ENCODE data around the gene ZNF181.

The ZNF181 gene

GRCh38 chr19:34731019-34731829 lies 2.8 kb upstream of the ZNF181 start:
- H3K4me3 Mint-ChIP-seq = no peak overlapping the region
- H3K27me3 Mint-ChIP-seq = peaks cover 12% of the 10 kb centered on the region
- H3K36me3 Mint-ChIP-seq = peaks cover 8% of the 10 kb centered on the region
- H3K9me3 Mint-ChIP-seq (ENCODE audit: low read depth) = peaks cover 5% of the 10 kb centered on the region
- H3K4me1 Mint-ChIP-seq (ENCODE audit: low read depth) = peaks cover 25% of the 10 kb centered on the region
- no peak overlapping the region for H3K27ac Mint-ChIP-seq

- H3K4me3 Mint-ChIP-seq = no peak overlapping the region
- peaks cover 6% of the 10 kb centered on the region for H3K27me3 Mint-ChIP-seq
- peaks cover 12% of the 10 kb centered on the region for H3K36me3 Mint-ChIP-seq
- H3K4me1 Mint-ChIP-seq (ENCODE audit: low read depth) = peaks cover 25% of the 10 kb centered on the region
- peaks cover 5% of the 10 kb centered on the region for H3K9me3 Mint-ChIP-seq (ENCODE audit: low read depth)
- no peak overlapping the region for H3K27ac Mint-ChIP-seq
These were observed 2.1 kb upstream of the ZNF181 start for GRCh38 chr19:34731964-34732363.

GRCh38 chr19:34732612-34733211 lies 1.3 kb upstream of the ZNF181 start:
- Mint-ChIP-seq H3K4me3 (peak overlapping the region; percentile 52), H3K4me1 (ENCODE audit: low read depth) (peaks cover 25% of the 10 kb centered on the region), H3K36me3 (peaks cover 15% of the 10 kb centered on the region), H3K27me3 (peaks cover 4% of the 10 kb centered on the region), H3K9me3 (ENCODE audit: low read depth) (peaks cover 5% of the 10 kb centered on the region), H3K27ac (peak overlapping the region; percentile 28)

GRCh38 chr19:34733266-34733745 lies 737 bp upstream of the ZNF181 start:
- peak overlapping the region; percentile 97 for H3K4me3 Mint-ChIP-seq
- H3K36me3 Mint-ChIP-seq = peaks cover 18% of the 10 kb centered on the region
- peaks cover 5% of the 10 kb centered on the region for H3K9me3 Mint-ChIP-seq (ENCODE audit: low read depth)
- H3K27me3 Mint-ChIP-seq = peaks cover 2% of the 10 kb centered on the region
- peaks cover 25% of the 10 kb centered on the region for H3K4me1 Mint-ChIP-seq (ENCODE audit: low read depth)
- peak overlapping the region; percentile 99 for H3K27ac Mint-ChIP-seq

GRCh38 chr19:34734537-34735103 lies 577 bp downstream of the ZNF181 start:
- H3K4me1 Mint-ChIP-seq (ENCODE audit: low read depth) = peaks cover 25% of the 10 kb centered on the region
- peak overlapping the region; percentile 99 for H3K27ac Mint-ChIP-seq
- H3K4me3 Mint-ChIP-seq = peak overlapping the region; percentile 97
- peaks cover 26% of the 10 kb centered on the region for H3K36me3 Mint-ChIP-seq
- H3K9me3 Mint-ChIP-seq (ENCODE audit: low read depth) = peaks cover 9% of the 10 kb centered on the region
- peaks cover 2% of the 10 kb centered on the region for H3K27me3 Mint-ChIP-seq

GRCh38 chr19:34744896-34745690 lies 11.1 kb downstream of the ZNF181 start:
- Mint-ChIP-seq H3K27me3 (no peaks in the 10 kb centered on the region), H3K4me3 (no peak overlapping the region), H3K27ac (no peak overlapping the region), H3K9me3 (ENCODE audit: low read depth) (peaks cover 44% of the 10 kb centered on the region), H3K4me1 (ENCODE audit: low read depth) (no peaks in the 10 kb centered on the region), H3K36me3 (peaks cover 53% of the 10 kb centered on the region)

- Mint-ChIP-seq H3K4me1 (ENCODE audit: low read depth) (no peaks in the 10 kb centered on the region), H3K27me3 (no peaks in the 10 kb centered on the region), H3K4me3 (no peak overlapping the region), H3K36me3 (peaks cover 54% of the 10 kb centered on the region), H3K27ac (no peak overlapping the region), H3K9me3 (ENCODE audit: low read depth) (peaks cover 35% of the 10 kb centered on the region)
These were observed 23.4 kb downstream of the ZNF181 start for GRCh38 chr19:34757441-34757840.

GRCh38 chr19:34759218-34759917 lies 25.3 kb downstream of the ZNF181 start:
- peaks cover 59% of the 10 kb centered on the region for H3K36me3 Mint-ChIP-seq

GRCh38 chr19:34766386-34766785 lies 32.3 kb downstream of the ZNF181 start:
- Mint-ChIP-seq H3K27me3 (no peaks in the 10 kb centered on the region), H3K9me3 (ENCODE audit: low read depth) (peaks cover 30% of the 10 kb centered on the region), H3K36me3 (peaks cover 53% of the 10 kb centered on the region), H3K27ac (no peak overlapping the region), H3K4me3 (no peak overlapping the region), H3K4me1 (ENCODE audit: low read depth) (peaks cover 2% of the 10 kb centered on the region)

More at GRCh38 chr19:34759218-34759917, 25.3 kb downstream of the ZNF181 start:
- Mint-ChIP-seq H3K4me1 (ENCODE audit: low read depth) (no peaks in the 10 kb centered on the region), H3K27ac (no peak overlapping the region), H3K27me3 (no peaks in the 10 kb centered on the region), H3K9me3 (ENCODE audit: low read depth) (peaks cover 33% of the 10 kb centered on the region), H3K4me3 (no peak overlapping the region)

GRCh38 chr19:34767951-34768350 lies 33.9 kb downstream of the ZNF181 start:
- Mint-ChIP-seq H3K36me3 (peaks cover 40% of the 10 kb centered on the region), H3K4me3 (no peak overlapping the region), H3K27me3 (no peaks in the 10 kb centered on the region), H3K27ac (no peak overlapping the region), H3K4me1 (ENCODE audit: low read depth) (peaks cover 13% of the 10 kb centered on the region), H3K9me3 (ENCODE audit: low read depth) (peaks cover 17% of the 10 kb centered on the region)

GRCh38 chr19:34772697-34773554 lies 38.9 kb downstream of the ZNF181 start, which contains the start of gene ZNF599:
TSS of gene ZNF599 (minus strand) at chr19:34773215. CDS start at chr19:34772841, 374 bp downstream.
- Mint-ChIP-seq H3K27ac (peak within 1 kb of the TSS; percentile 93), H3K4me3 (peak within 1 kb of the TSS; percentile 94), H3K9me3 (ENCODE audit: low read depth) (no peaks in the 10 kb centered on the region), H3K27me3 (no peaks in the 10 kb centered on the region), H3K36me3 (peaks cover 10% of the 10 kb centered on the region), H3K4me1 (ENCODE audit: low read depth) (peaks cover 17% of the 10 kb centered on the region)

- peak overlapping the region; percentile 93 for H3K27ac Mint-ChIP-seq
These were observed 39.5 kb downstream of the ZNF181 start for GRCh38 chr19:34773555-34773864.

GRCh38 chr19:34774857-34775256 lies 40.8 kb downstream of the ZNF181 start:
- Mint-ChIP-seq H3K9me3 (ENCODE audit: low read depth) (no peaks in the 10 kb centered on the region), H3K27me3 (no peaks in the 10 kb centered on the region), H3K4me3 (no peak overlapping the region)

More at GRCh38 chr19:34773555-34773864, 39.5 kb downstream of the ZNF181 start:
- Mint-ChIP-seq H3K27me3 (no peaks in the 10 kb centered on the region), H3K36me3 (peaks cover 8% of the 10 kb centered on the region), H3K4me3 (peak overlapping the region; percentile 94), H3K4me1 (ENCODE audit: low read depth) (peaks cover 17% of the 10 kb centered on the region), H3K9me3 (ENCODE audit: low read depth) (no peaks in the 10 kb centered on the region)

More at GRCh38 chr19:34774857-34775256, 40.8 kb downstream of the ZNF181 start:
- peaks cover 8% of the 10 kb centered on the region for H3K36me3 Mint-ChIP-seq
- H3K4me1 Mint-ChIP-seq (ENCODE audit: low read depth) = peaks cover 17% of the 10 kb centered on the region
- no peak overlapping the region for H3K27ac Mint-ChIP-seq

Measured in activated naive CD8-positive, alpha-beta T cell (primary cell).